Fibroblast of upper back skin (primary cell): ENCODE results near the gene S100A9.

Source experiments
- DNase-seq: peaks from one replicate; pipeline ENCODE4 v3.0.0-alpha.2; 2013

The S100A9 gene

GRCh38 chr1:153361480-153362109 lies 3.9 kb downstream of the S100A9 start:
- DNase-seq, result no peak

DNA sequence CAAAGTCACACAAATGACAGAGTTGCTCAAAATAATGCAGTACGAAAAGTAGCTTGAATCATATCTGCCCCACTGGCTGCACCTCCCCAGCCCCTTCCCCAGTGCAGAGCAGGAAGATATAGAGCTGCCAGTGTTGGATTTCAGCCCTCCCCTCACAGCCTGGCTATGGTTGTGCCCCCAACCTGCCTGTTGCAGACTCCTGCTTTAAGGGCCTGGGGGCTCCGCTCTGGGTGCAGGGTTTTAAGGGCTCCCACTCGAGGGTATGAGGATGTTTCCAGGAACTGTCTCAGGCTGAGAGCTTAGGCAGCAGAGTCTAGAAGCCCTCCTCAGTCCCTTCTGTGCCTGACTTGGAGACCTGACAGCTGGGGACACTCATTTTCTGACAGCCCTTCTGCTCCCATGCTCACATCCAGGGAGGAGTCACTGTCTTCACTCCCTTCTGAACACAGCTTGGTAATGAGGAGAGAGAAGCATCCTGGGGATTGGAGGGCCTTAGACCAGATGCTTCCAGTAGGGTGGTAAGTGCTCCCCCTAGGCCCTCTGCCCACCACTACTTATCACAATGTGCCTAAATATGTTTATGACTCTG lies 4.6 kb downstream of the S100A9 start:
- no peak for DNase-seq

- DNase-seq, result no peak
Observed at GRCh38 chr1:153363641-153364040, 6.0 kb downstream of the S100A9 start.

DNA sequence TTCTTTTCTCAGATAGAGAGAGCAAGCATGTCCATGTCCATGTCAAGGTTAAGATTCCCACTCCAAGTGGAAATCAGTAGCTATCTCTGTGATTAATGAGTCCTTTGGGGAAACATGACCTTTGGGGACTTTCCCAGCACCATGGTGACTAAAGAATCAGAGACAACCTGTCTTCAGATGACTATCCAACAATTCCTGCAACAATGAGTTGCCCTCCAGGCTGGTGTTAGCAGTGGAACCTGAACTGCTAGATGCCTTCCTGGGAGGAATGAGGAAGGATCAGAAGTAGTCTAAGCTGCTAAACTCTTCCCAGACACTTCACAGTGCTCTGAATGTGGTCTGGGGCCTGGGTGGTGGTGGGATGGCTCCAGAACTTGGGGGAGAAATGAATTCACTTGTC lies 6.5 kb downstream of the S100A9 start:
- DNase-seq, result no peak

GRCh38 chr1:153364766-153365666 lies 7.4 kb downstream of the S100A9 start:
- no peak for DNase-seq

DNA sequence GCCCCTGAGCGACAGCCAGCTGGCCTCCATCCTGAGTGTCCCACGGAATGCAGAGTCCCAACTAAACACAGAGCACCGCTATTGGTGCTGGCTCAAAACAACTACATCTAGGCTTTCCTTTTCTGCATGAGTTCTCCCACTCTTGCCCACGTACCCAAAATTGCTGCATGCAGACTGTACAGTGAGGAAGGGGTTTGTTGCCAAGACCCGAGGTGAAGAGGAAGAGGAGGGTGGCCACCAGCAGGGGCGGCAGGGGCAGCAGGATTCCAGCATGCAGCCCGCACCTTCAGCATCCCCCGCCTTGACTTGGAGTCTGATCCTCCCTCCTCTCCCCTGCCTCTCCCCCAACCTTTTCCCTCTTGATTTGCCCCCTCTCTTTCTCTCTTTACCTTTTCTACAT lies 8.0 kb downstream of the S100A9 start:
- no peak for DNase-seq

GRCh38 chr1:153366261-153366660 lies 8.6 kb downstream of the S100A9 start:
- no peak for DNase-seq

DNA sequence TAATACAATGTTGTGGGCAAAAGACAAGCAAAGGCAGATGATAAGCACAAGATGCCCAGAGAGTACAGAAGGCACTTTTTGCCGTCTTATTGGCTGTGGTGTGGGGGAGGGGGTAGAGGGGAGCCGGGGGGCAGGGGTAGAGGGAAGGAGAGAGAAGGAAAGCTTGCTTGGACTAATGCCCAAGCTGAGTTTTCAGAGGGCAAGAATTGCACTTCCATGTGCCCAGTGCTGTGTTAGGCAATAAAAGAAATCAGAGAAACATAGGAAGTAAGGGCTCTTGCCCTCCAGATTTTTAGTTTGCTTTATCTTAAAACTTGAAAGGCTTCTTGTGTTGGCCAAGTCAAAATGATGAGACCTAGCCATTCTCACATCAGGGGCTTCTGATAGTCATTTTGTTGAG lies 9.4 kb downstream of the S100A9 start:
- DNase-seq, result no peak

DNA sequence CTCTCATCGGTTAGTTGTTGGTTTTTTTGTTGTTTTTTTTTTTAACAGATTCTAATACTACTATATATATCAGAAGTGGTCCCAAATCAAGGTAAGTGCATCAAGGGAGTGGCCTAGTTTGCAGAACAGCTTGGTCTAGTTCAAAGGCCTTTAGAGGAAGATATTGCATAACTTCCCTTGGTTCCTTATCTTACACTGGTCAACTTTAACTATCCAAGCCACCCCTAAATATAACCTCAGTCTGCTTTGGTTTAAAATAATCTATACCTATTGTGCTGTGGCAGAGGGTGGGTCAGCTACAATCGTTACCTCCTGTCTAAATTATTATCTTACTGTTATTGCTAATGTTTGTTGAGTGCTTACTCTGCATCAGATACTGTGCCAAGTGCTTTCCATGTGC lies 10.8 kb downstream of the S100A9 start:
- DNase-seq, result no peak

GRCh38 chr1:153370146-153370545 lies 12.5 kb downstream of the S100A9 start:
- no peak for DNase-seq

GRCh38 chr1:153371231-153371630 lies 13.6 kb downstream of the S100A9 start:
- no peak for DNase-seq

DNA sequence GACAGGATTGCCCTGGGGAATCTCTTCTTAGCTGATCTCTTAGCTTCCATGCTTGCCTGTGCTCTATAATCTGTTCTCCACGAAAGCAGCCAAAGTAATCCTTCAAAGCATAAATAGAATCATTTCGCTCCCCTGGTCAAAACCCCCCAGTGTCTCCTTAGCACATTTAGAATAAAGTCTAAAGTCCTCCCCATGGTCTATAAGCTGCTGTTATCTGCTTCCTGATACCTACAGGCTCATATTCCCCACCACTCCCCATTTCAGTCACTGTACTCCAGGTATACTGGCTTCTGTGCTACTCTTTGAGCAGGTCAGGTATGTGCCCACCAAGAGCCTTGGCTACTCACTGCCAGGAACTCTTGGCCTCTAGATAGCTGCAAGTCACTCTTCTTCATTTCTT lies 14.9 kb downstream of the S100A9 start:
- no peak for DNase-seq

- no peak for DNase-seq
Observed at GRCh38 chr1:153374071-153374470, 16.4 kb downstream of the S100A9 start.

GRCh38 chr1:153375511-153375910 lies 17.9 kb downstream of the S100A9 start, which contains the start of gene S100A12:
Gene S100A12 (minus strand): TSS chr1:153375621. CDS start chr1:153374592, 1,029 bp downstream.
- DNase-seq, result peak; percentile 86

GRCh38 chr1:153379591-153379990 lies 21.9 kb downstream of the S100A9 start:
- no peak for DNase-seq

- DNase-seq, result no peak
Observed at GRCh38 chr1:153380711-153381110, 23.1 kb downstream of the S100A9 start.

- DNase-seq, result no peak
Observed at GRCh38 chr1:153384958-153385580, 27.4 kb downstream of the S100A9 start.

DNA sequence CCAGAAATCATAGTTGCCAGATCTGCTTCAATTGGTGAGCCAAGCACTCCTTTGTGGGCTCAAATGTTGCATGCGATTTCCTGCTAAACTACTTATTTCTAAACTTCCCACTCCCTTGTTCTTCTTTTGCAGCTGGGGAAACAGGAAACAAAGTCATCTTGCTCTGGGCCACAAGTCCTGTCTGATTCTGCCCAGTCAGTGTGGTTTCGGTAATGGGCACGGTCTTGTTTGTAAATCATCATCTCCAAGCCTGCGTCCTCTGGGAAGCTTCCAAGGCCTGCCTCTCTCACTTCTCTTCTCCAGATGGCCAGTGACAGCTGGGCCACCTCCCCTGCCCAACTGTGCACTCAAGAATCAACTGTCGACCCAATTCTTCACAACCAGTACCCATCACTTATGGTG lies 28.8 kb downstream of the S100A9 start:
- DNase-seq, result no peak

GRCh38 chr1:153387001-153387400 lies 29.3 kb downstream of the S100A9 start:
- no peak for DNase-seq

- no peak for DNase-seq
Observed at GRCh38 chr1:153387785-153388184, 30.1 kb downstream of the S100A9 start.

GRCh38 chr1:153389401-153389800 lies 31.7 kb downstream of the S100A9 start:
- no peak for DNase-seq

DNA sequence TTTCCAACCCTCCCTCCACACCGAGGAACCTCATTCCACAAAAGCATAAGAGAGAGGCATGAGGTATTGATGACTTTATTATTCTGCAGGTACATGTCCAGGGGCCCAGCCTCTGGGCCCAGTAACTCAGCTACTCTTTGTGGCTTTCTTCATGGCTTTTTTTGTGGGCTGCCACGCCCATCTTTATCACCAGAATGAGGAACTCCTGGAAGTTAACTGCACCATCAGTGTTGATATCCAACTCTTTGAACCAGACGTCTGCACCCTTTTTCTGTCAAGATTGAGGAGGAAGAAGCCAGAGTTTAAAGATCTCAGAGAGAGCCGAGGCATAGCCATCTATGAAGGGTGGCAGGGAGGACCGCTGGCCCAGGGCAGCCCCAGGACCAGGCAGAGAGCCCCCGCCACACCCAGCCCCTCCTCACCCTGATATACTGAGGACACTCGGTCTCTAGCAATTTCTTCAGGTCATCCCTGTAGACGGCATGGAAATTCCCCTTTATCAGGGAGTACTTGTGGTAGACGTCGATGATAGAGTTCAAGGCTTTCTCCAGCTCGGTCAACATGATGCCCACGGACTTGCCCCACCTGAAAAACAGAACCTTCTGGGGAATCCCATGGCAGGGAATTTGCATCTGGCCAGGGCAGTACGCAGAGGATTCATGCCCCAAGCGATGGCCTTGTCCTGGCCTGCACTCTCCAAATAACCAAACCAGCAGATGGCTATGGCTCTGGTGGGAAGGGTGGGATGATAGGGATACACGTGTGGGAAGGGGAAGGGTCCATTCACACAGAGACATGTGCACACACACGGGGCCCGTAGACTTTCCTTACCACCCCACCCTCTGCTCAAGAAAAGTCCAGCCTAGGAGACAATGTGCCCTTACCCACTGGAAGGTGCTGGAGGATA lies 32.6 kb downstream of the S100A9 start:
- no peak for DNase-seq
